Panc1 (cell line): Measurements from ENCODE around the gene TRMT44.

Experiments used
- POLR2AphosphoS5 ChIP-seq: IDR thresholded peaks from 2 replicates; pipeline ENCODE4 v1.6.1; 2012; ENCODE audit warnings: mild to moderate bottlenecking, low read depth, low read length, moderate library complexity
- REST ChIP-seq, 2 experiments: IDR thresholded peaks; 2 replicates each; pipeline ENCODE4 v1.6.1; 2011 to 2012; ENCODE audit warnings: low read depth in 2 of 2, control low read depth in 1 of 2, low read length in 1 of 2, mild to moderate bottlenecking in 1 of 2, moderate library complexity in 1 of 2; ENCODE audit not compliant: insufficient read depth in 1 of 2
- TCF7L2 ChIP-seq: IDR thresholded peaks from 2 replicates; pipeline ENCODE4 v1.6.1; 2011; ENCODE audit warnings: mild to moderate bottlenecking, low read depth, low read length, inconsistent platforms
- TF ChIP-seq, protein P1 (sequence below): fragments of 450-650 bp; IDR thresholded peaks from 2 replicates; pipeline ENCODE4 v1.5.1; 2017; ENCODE audit warnings: mild to moderate bottlenecking

- TF ChIP-seq, protein P1, sequence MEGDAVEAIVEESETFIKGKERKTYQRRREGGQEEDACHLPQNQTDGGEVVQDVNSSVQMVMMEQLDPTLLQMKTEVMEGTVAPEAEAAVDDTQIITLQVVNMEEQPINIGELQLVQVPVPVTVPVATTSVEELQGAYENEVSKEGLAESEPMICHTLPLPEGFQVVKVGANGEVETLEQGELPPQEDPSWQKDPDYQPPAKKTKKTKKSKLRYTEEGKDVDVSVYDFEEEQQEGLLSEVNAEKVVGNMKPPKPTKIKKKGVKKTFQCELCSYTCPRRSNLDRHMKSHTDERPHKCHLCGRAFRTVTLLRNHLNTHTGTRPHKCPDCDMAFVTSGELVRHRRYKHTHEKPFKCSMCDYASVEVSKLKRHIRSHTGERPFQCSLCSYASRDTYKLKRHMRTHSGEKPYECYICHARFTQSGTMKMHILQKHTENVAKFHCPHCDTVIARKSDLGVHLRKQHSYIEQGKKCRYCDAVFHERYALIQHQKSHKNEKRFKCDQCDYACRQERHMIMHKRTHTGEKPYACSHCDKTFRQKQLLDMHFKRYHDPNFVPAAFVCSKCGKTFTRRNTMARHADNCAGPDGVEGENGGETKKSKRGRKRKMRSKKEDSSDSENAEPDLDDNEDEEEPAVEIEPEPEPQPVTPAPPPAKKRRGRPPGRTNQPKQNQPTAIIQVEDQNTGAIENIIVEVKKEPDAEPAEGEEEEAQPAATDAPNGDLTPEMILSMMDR, result no peak
- no peak for TF ChIP-seq REST (IDR thresholded peaks at IDR 0.05; ENCODE audit: insufficient read depth in 1 of 2, low read depth in 2 of 2, low read length in 1 of 2)
- TF ChIP-seq TCF7L2, result no peak
- no peak for TF ChIP-seq POLR2AphosphoS5
Measured at GRCh38 chr4:8391972-8392371, 48.6 kb upstream of the TRMT44 start.
